Dedifferentiated amniotic fluid mesenchymal stem cell (primary cell): ENCODE results near the gene PEX5.
A peak's percentile ranks its signal among the peaks of the same experiment; 100 is the strongest.
"Not testable (repeated sequence)": the region's sequence is repeated elsewhere in the genome, so short reads cannot be mapped to it uniquely, and the experiment has no call there.

ENCODE experiments used
- DNase-seq: peaks from one replicate; pipeline ENCODE4 v3.0.0-alpha.2; 2016; ENCODE audit errors: extremely low spot score

Gene PEX5

DNA sequence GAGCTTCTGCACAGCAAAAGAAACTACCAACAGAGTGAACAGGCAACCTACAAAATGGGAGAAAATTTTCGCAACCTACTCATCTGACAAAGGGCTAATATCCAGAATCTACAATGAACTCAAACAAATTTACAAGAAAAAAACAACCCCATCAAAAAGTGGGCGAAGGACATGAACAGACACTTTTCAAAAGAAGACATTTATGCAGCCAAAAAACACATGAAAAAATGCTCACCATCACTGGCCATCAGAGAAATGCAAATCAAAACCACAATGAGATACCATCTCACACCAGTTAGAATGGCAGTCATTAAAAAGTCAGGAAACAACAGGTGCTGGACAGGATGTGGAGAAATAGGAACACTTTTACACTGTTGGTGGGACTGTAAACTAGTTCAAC is 24.3 kb downstream of the PEX5 start:
- DNase-seq, result not testable (repeated sequence)

DNA sequence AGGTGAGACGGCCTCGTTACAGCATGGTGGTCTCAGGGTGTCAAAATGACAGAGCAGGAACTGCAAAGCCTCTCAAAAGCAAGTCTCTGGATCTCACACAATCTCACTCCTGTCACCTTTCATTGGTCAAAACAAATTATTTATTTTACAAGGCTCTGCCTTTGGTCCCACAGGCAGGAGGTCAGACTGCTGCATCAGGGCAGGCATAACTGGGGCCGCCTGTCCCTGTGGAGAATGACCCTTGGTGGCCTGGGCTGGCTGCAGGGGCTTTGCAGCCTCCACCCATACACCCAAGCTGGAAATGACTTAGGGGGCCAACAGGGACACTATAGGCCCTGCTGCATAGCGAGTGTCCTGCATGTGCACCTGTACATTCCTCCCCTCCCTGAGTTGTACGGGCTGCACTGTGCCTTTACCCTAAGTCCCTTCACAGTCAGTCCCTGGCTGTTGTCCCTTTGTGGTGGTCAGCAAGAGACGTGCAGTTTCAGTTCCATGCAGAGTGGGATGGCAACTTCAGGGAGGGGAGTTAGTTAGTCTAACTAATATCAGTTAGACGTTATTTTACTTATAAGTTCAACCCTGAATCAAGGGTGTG is 28.1 kb downstream of the PEX5 start:
- DNase-seq, result no peak

DNA sequence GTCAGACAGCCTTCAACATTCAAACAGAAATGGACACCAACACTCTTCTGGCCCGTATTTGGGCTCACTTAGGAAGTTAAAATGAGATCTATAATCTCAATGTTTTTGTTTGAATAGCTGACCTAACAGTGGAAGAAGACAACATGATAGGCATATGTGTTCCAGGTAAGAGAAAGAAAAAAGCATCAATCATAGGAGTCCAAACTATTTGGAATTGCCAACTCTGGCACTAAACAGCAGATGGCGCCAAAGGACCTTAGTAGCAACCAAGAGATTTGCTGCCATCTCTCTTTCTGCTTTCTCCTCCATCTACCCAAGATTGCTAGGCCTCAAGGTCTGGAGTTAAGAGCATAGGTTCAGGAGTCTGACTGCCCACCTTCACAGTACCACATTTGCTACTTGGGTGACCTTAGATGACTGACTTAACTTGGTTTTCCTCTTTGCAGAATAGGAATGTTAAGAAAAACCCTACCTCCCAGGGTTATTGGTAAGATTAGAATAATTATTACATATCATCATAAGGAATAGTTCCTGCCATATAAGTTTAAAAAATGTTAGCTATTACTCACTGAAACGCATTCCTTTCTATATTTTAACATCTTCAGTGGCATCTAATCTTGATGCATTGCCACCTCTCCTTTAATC is 30.2 kb downstream of the PEX5 start:
- peak; percentile 82 for DNase-seq

DNA sequence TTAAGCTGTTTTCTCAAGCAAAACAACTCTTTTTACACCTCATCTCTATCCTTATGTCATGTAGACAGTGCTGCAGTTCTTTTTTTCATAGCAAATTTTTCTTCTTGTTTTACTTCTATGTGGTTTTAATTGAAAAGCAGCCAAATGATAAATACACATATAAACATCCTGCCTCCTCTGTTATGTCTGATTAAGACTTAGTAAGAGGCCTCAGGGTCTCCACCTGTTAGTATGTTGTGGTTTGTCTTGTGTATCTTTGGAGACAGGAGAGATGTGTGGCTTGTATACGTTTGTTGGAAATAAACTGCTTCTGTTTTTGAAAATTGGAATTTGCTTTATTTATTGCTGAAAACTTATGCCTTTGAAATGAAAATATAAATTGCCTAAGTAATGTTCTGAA is 32.0 kb downstream of the PEX5 start:
- no peak for DNase-seq

DNA sequence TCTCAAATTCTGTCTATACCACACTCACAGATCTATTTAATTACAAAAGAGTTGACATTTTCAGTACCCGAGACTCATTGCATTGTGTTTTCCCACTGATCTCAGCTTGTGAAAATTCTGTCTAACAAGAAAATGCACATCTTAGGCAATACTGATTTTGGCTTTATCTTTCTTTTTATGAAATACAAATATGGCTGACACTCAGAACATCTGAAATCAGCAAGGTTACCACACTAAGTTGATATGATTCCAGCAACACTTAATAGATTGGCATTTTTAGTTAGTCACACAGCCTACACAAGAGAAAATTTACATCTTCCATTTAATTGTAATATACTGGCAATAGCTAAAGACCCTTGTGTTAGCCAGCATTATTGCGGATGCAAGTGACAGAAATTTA is 40.3 kb downstream of the PEX5 start:
- no peak for DNase-seq

DNA sequence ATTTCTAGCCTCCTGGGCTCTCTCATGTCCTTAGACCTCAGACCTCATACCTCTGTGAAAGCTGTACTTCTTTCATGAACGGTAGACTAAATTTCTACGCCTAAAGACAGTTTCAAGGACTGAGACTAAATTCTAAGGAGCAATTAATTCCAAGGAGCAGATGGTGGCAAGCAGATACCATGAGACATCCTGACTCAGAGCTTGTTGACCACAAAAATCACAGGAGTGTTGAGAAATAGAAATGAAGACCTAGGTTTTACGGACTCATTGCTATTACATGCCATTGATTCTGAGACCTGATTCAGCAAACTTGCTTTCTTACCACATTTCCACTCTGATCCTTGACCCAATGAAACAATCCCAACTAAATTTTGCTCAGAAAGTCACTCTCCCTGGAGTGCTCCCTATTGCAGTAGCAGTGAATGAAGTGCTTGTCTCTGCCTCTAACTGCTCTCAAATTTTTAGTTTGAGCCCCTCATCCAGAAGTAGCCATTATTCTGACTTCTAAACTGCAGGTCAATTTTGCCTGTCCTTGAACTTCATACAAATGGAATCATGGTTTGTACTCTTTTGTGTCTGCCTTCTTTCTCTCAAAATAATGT is 52.0 kb downstream of the PEX5 start:
- no peak for DNase-seq

DNA sequence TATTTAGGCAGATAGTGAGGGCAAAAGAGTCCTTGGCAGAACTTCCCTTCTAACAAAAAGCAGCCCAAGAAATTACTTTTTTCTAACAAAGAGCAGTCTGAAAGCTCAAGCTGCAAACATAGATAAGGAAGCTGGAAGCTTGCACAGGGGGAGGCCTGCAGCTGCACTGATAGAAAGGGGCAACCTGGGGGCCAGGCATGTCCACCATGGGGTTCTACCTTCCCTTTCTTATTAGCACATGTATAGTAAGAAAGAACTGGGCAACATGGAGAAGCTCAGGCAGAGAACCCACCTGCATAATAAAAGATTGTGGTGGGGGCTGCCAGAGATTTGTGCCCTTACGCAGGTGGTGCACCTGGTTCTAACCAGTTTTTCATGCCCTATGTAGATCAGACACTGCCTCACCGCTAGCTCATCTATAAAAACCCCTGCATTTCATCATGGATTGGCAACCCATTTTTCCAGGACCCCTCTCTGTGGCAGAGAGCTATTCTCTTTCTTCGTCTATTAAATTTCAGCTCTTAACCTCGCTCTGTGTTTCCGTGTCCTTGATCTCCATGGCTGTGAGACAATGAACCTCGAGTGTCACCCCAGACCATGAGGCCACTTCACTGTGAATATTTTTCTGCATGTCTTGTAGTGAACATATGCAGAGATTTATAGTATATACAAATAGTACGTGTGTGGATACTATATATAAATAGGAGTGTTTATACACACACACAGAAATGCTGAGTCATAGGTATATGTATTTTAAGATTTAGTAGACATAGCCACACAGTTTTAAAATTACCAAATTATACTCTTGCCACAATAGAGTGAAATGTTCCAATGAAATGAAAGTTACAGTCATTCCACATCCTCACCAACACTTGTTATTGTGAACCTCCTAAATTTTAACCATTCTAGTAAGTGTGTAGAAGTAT is 53.0 kb downstream of the PEX5 start:
- no peak for DNase-seq

DNA sequence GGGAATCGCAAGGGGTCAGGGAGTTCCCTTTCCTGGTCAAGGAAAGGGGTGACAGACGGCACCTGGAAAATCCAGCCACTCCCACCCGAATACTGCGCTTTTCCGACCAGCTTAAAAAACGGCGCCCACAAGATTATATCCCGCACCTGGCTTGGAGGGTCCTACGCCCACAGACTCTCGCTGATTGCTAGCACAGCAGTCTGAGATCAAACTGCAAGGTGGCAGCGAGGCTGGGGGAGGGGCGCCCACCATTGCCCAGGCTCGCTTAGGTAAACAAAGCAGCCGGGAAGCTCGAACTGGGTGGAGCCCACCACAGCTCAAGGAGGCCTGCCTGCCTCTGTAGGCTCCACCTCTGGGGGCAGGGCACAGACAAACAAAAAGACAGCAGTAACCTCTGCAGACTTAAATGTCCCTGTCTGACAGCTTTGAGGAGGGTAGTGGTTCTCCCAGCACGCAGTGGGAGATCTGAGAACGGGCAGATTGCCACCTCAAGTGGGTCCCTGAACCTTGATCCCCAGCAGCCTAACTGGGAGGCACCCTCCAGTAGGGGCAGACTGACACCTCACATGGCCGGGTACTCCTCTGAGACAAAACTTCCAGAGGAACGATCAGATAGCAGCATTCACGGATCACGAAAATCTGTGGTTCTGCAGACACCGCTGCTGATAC is 62.0 kb downstream of the PEX5 start:
- not testable (repeated sequence) for DNase-seq

DNA sequence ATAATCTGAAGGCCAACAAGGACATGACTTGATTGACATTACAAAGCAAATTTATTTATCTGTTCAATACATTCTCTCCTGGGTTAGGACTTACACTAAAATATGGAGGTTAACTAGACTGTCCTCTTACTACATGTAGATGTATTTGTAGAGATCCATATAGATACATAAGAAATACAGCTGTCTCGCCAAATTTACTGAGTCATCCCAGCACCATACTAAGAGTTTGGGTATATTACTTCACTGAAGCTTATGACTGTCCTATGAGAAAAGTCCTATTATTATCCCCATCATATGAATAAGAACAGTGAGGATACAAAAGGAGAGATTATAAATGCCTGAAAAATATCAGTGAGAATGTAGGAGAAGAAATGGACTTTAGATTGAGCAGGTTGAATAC is 69.6 kb downstream of the PEX5 start:
- DNase-seq, result no peak
